DOHH2 (cell line): ENCODE data around the gene TMEM14C.

Experiments
- H3F3A ChIP-seq: fragments of 200-600 bp; sonication (generic), shearing (Covaris generic); 2 replicates; pipeline ENCODE4 v1.6.0; 2016; ENCODE audit warnings: antibody characterized with exemption, mild to moderate bottlenecking; ENCODE audit not compliant: control insufficient read depth, insufficient read depth
- H3K27ac ChIP-seq: fragments of 200-600 bp; sonication (generic); 2 replicates; pipeline ENCODE4 v1.5.1; 2014; ENCODE audit warnings: low read depth, mild to moderate bottlenecking, low read length, moderate library complexity
- H3K27me3 ChIP-seq: fragments of 200-600 bp; sonication (generic); 2 replicates; pipeline ENCODE4 v1.6.1; 2014; ENCODE audit warnings: mild to moderate bottlenecking, low read length, mixed read lengths; ENCODE audit not compliant: control insufficient read depth
- H3K36me3 ChIP-seq: fragments of 200-600 bp; sonication (generic); 2 replicates; pipeline ENCODE4 v1.6.1; 2014; ENCODE audit warnings: mild to moderate bottlenecking, low read length, moderate library complexity, mixed read lengths; ENCODE audit not compliant: control insufficient read depth
- H3K4me1 ChIP-seq: fragments of 200-600 bp; sonication (generic); 2 replicates; pipeline ENCODE4 v1.6.1; 2014; ENCODE audit warnings: mild to moderate bottlenecking, low read length, mixed read lengths; ENCODE audit not compliant: control insufficient read depth
- H3K4me2 ChIP-seq: fragments of 200-600 bp; sonication (generic); 2 replicates; pipeline ENCODE4 v1.6.0; 2014; ENCODE audit warnings: mild to moderate bottlenecking, low read length, moderate library complexity
- H3K4me3 ChIP-seq: fragments of 200-600 bp; sonication (generic); 2 replicates; pipeline ENCODE4 v1.5.1; 2014; ENCODE audit warnings: mild to moderate bottlenecking, low read length, mixed read lengths
- H3K79me2 ChIP-seq: fragments of 200-600 bp; sonication (generic); 2 replicates; pipeline ENCODE4 v1.6.1; 2014; ENCODE audit warnings: mild to moderate bottlenecking, low read length, mixed read lengths; ENCODE audit not compliant: control insufficient read depth
- H3K9me2 ChIP-seq: fragments of 200-600 bp; sonication (generic); replicated peaks from 2 replicates; pipeline ENCODE4 v1.6.1; 2014; ENCODE audit warnings: mild to moderate bottlenecking, low read length, mixed read lengths; ENCODE audit not compliant: control insufficient read depth
- H3K9me3 ChIP-seq: fragments of 200-600 bp; sonication (generic); 2 replicates; pipeline ENCODE4 v1.6.1; 2014; ENCODE audit warnings: antibody characterized with exemption, low read length, mixed read lengths; ENCODE audit not compliant: control insufficient read depth, insufficient read depth
- H4K20me1 ChIP-seq: fragments of 200-600 bp; sonication (generic); 2 replicates; pipeline ENCODE4 v1.6.0; 2014; ENCODE audit warnings: low read depth, mild to moderate bottlenecking, antibody characterized with exemption, low read length, moderate library complexity; ENCODE audit not compliant: control insufficient read depth, insufficient read depth
- CTCF ChIP-seq: fragments of 200-600 bp; sonication (generic); IDR thresholded peaks from one replicate; pipeline ENCODE4 v1.5.1; 2014; ENCODE audit warnings: antibody characterized with exemption, mild to moderate bottlenecking, low read depth, low read length; ENCODE audit not compliant: poor library complexity, severe bottlenecking
- EZH2phosphoT487 ChIP-seq: fragments of 200-600 bp; sonication (generic); IDR thresholded peaks from 2 replicates; pipeline ENCODE4 v1.6.1; 2017; ENCODE audit warnings: borderline replicate concordance, mild to moderate bottlenecking, antibody characterized with exemption, low read length, moderate library complexity, mixed read lengths

Gene TMEM14C

DNA sequence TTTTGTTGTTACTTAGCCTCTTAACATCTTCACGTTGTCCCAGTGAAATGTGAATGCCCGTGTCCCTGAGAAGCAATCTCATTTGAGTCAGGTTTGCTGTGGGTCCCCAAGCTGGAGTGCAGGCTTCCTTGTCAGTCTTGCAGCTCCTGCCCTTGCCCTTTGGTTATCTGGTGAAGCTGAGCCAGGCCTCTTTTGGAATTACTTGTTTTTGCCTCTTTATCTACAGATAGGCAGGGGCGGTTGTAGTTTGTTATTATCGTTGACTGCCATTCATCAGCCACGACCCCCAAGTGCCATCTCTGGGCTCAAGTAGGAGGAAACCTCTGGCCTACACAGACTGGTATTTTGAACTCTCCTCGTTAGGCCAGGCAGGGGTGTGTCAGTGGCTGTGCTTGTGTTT is 2.2 kb downstream of the TMEM14C start:
- peaks cover 29% of the 10 kb centered on the region for H3K79me2 ChIP-seq
- peaks cover 25% of the 10 kb centered on the region for H3K36me3 ChIP-seq
- peaks cover 4% of the 10 kb centered on the region; the same call in 1 of the 2 replicates for H3K9me3 ChIP-seq
- no peak overlapping the region for H3K27ac ChIP-seq
- H4K20me1 ChIP-seq = no peaks in the 10 kb centered on the region
- no peak overlapping the region for H3K4me3 ChIP-seq
- H3K4me1 ChIP-seq = peaks cover 34% of the 10 kb centered on the region
- H3K27me3 ChIP-seq = no peaks in the 10 kb centered on the region
- no peaks in the 10 kb centered on the region for H3K9me2 ChIP-seq
- H3F3A ChIP-seq = peaks cover 10% of the 10 kb centered on the region
- H3K4me2 ChIP-seq = no peak overlapping the region; the same call in 1 of the 2 replicates
- no peak for TF ChIP-seq EZH2phosphoT487
- no peak for TF ChIP-seq CTCF

DNA sequence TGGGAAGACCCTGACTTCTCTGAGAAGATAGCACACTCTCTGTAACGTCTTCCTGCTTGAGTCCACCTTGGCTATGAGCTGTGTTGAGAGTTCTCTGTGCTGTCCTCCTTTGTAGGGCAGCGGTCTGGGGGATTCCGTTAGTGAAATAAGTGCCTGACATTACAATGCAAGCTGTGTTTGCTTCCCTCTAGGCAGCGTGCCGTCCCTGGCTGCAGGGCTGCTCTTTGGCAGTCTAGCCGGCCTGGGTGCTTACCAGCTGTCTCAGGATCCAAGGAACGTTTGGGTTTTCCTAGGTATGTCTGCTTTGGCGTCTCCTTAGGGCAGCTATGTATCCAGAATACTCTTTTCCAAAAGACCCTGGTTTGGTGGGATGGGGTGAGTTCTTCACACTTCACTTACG is 2.8 kb downstream of the TMEM14C start:
- H3K9me3 ChIP-seq = peaks cover 4% of the 10 kb centered on the region; the same call in 1 of the 2 replicates
- no peak for TF ChIP-seq EZH2phosphoT487
- TF ChIP-seq CTCF = no peak
- H3K27me3 ChIP-seq = no peaks in the 10 kb centered on the region
- no peaks in the 10 kb centered on the region for H4K20me1 ChIP-seq
- H3K4me1 ChIP-seq = peaks cover 29% of the 10 kb centered on the region
- H3K4me3 ChIP-seq = no peak overlapping the region
- peaks cover 29% of the 10 kb centered on the region for H3K79me2 ChIP-seq
- H3K36me3 ChIP-seq = peaks cover 29% of the 10 kb centered on the region
- H3K27ac ChIP-seq = no peak overlapping the region
- H3F3A ChIP-seq = peaks cover 12% of the 10 kb centered on the region
- H3K4me2 ChIP-seq = no peak overlapping the region
- no peaks in the 10 kb centered on the region for H3K9me2 ChIP-seq

- TF ChIP-seq CTCF (no peak), EZH2phosphoT487 (no peak)
- H3K4me2 ChIP-seq = no peak overlapping the region
- H3K9me3 ChIP-seq = no peaks in the 10 kb centered on the region
- no peaks in the 10 kb centered on the region for H3K4me1 ChIP-seq
- no peaks in the 10 kb centered on the region for H4K20me1 ChIP-seq
- peaks cover 25% of the 10 kb centered on the region for H3K36me3 ChIP-seq
- H3F3A ChIP-seq = peaks cover 3% of the 10 kb centered on the region; the same call in 1 of the 2 replicates
- no peak overlapping the region for H3K4me3 ChIP-seq
- no peaks in the 10 kb centered on the region for H3K9me2 ChIP-seq
- no peaks in the 10 kb centered on the region for H3K79me2 ChIP-seq
- H3K27me3 ChIP-seq = no peaks in the 10 kb centered on the region
- H3K27ac ChIP-seq = no peak overlapping the region
Observed at GRCh38 chr6:10730254-10730653, 7.4 kb downstream of the TMEM14C start.

- Histone ChIP-seq H3K27ac (no peak overlapping the region), H3K4me2 (no peak overlapping the region), H3K9me2 (no peaks in the 10 kb centered on the region), H3K4me1 (no peaks in the 10 kb centered on the region), H3K36me3 (peaks cover 12% of the 10 kb centered on the region), H3K4me3 (no peak overlapping the region), H4K20me1 (no peaks in the 10 kb centered on the region), H3F3A (peaks cover 5% of the 10 kb centered on the region; the same call in 1 of the 2 replicates), H3K79me2 (no peaks in the 10 kb centered on the region), H3K9me3 (no peaks in the 10 kb centered on the region), H3K27me3 (no peaks in the 10 kb centered on the region)
- TF ChIP-seq CTCF = no peak
- TF ChIP-seq EZH2phosphoT487 = no peak
Observed at GRCh38 chr6:10733151-10733715, 10.4 kb downstream of the TMEM14C start.
